IPS DF 4.7 (cell line): Measurements from ENCODE around the gene MCM3.

ENCODE experiments used
- DNase-seq: peaks from one replicate; pipeline ENCODE4 v3.0.0-alpha.2; 2013; ENCODE audit warnings: low spot score; ENCODE audit errors: extremely low read depth

MCM3 gene

GRCh38 chr6:52303178-52303577 lies 18.6 kb upstream of the MCM3 start:
- no peak for DNase-seq

GRCh38 chr6:52301326-52301725 lies 16.8 kb upstream of the MCM3 start:
- DNase-seq = no peak

GRCh38 chr6:52300489-52300931 lies 16.0 kb upstream of the MCM3 start:
- no peak for DNase-seq

DNA sequence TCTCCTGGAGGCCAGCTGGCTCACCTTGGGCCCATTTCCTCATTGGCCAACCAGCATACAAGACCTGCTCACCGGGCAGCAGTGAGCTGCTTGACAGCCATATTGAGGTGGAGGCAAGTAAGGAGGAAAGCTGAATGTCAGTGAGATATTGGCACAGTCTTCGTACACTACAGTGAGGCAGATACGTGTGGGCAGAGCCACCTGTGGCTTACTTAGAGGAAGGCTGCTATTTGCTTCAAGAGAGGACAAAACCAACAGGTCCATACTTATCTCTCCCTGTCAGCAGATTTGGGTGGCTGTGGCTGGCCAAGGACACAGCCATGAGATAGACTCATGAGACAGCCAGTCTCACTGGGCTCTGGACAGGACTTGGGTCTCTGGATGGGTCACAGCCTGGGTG lies 15.1 kb upstream of the MCM3 start:
- no peak for DNase-seq

GRCh38 chr6:52297433-52297832 lies 12.9 kb upstream of the MCM3 start:
- DNase-seq = no peak

- no peak for DNase-seq
These were observed 8.5 kb upstream of the MCM3 start for GRCh38 chr6:52293067-52293466.

GRCh38 chr6:52288841-52289240 lies 4.3 kb upstream of the MCM3 start:
- no peak for DNase-seq

DNA sequence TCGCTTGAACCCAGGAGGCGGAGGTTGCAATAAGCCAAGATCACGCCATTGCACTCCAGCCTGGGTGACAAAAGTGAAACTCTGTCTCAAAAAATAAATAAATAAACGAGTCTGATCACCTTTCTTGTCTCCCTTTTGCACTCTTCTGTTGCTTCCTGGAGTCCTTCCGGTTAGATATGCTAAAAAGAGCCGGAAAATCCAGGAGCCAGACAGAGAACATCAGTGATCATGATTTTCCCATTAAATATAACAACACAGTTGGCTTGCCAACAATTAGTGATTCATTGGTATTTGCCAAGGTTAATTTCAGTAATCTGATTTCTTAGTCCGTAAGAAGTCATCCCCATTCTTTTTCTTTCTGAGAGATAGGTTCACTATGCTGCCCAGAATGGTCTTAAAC lies 3.7 kb upstream of the MCM3 start:
- no peak for DNase-seq

- DNase-seq = no peak
These were observed 2.4 kb upstream of the MCM3 start for GRCh38 chr6:52286798-52287432.

GRCh38 chr6:52285177-52286068 lies 881 bp upstream of the MCM3 start:
- DNase-seq = no peak

- no peak for DNase-seq
These were observed 447 bp downstream of the MCM3 start for GRCh38 chr6:52284131-52284459.

DNA sequence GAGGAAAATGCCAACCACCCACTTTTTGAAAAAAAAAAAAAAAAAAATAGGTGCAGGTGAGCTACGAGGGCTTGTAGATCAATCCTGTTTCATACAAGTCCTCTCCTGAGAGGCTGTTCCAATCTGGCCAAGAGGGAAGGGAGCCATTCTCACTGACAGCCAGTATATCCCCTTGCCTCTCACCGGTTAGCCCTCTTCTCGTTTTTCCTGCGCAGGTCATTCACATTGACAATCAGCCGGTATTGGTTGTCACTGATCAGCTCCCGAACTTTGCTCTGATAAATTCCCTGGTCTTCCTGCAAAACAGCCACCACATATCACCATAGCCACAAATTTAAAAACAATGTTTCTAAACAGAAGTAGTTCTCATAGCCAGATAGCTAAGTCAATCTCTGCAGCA lies 1.4 kb downstream of the MCM3 start:
- no peak for DNase-seq

- no peak for DNase-seq
These were observed 8.4 kb downstream of the MCM3 start for GRCh38 chr6:52276130-52276529.

DNA sequence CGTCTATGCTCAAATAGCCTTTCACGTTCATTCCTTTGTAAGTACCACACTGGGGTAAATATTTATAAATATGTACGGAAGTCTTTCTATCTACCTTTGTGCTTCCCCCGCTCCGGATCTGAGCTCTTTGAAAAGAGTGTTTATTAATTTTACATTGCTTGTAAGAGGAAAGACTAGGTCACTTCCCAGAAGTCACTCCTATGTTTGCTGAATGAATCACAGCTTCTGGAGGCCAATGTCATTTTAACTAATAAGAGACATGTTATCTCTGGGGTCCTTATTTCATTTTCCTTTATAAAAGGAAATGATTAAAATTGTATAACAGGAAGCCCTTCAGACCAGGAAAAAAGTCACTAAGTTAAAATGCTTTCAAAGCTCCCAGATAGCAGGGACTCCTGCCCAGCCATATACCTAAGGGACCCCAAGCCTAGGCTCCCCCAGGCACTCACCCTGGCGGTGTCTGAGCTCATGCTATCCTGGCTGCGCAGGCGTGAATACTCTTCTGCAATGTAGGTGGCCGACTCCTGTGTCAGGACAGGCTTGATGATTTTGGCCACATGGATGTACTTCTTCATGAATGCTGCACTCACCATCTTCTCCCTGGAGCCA lies 12.6 kb downstream of the MCM3 start:
- no peak for DNase-seq

DNA sequence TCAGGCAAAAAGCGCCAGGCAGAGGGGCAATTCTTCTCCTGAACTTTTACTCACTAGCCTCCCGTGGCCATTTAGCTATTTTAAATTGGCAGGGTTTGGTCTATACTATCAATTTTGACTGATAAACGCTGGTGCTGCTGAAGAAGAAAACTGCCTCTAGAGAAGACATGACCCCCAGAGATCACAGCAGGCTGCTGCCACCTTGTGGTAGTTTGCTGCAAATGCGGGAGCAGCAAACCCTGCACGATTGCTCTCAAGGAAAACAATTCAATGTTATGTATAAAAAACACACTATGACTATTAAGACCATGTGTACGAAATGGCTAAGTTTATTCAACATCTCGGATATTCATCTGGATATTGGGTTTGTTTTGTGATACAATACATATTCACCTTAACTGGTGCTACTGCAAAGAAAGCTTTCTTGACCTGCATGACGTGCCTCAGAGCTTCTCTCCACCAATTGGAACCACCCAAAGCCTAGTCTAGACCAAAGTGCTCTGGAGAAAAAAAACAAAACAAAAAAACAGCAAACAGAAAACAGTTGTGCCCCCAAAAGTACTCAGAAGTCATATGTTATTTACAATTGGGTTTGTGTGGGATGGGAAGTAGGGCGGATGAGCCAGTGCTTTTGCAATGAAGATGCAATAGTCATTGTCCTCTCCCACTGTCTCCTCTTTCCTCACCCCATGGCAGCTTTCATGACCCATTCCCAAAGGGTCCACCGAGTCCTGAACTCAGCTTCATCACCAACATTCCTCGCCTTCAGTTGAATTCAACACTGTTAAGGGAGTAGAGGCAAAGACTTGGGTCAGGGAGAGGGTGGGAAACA lies 20.6 kb downstream of the MCM3 start:
- no peak for DNase-seq

DNA sequence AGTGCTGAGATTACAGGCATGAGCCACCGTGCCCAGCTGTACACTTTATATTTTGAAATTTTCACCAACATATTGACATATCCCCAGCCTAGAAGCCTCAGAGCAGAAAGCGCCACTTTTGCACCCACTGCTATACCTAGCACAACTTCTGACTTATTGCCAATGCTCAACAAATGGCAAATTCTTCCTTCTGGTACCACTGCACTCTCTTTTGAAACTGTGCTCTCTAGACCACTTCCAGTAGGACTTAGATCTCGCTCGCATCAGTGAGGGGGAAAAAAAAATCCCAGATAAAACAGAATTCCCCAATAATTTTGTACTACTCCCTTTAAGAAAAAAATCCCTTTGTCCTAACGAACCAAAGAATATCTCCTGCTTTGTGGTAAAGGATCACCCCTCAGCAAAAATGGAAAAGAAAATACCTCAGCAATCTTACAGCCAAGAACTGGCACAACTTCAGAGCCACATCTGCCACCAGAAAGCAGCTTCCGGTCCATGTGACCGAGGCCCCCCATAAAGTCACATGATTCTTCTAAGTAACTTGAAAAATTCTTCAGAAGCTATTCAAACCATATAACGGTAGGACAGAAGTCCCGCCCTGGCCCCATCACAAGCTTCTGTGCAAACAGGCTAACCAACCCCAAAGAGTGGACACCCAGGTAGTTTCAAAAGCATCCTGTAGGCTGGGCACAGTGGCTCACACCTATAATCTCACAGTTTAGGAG lies 21.8 kb downstream of the MCM3 start:
- DNase-seq = no peak

DNA sequence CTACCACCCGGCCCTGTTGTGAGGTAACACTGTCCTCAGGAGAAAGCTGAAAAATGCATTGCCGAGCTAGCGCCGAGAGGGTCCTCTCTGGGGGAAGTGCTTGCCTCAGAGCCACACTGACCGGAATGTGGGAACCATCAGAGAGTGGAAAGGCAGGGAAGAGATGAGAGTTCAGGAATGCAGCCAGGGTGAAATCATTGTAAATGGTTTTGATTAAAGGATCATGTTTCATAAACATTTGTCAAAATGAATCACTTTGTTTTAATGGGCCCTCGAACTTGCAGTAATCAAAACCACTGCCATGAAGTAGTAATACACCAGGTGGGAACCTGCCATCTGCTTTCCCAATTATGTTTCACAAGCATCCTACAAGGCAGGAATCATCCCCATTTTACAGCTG lies 23.3 kb downstream of the MCM3 start:
- no peak for DNase-seq

GRCh38 chr6:52260634-52261033 lies 23.9 kb downstream of the MCM3 start:
- DNase-seq = no peak

- no peak for DNase-seq
These were observed 29.1 kb downstream of the MCM3 start for GRCh38 chr6:52255434-52255833.

GRCh38 chr6:52254731-52255378 lies 29.7 kb downstream of the MCM3 start:
- no peak for DNase-seq

DNA sequence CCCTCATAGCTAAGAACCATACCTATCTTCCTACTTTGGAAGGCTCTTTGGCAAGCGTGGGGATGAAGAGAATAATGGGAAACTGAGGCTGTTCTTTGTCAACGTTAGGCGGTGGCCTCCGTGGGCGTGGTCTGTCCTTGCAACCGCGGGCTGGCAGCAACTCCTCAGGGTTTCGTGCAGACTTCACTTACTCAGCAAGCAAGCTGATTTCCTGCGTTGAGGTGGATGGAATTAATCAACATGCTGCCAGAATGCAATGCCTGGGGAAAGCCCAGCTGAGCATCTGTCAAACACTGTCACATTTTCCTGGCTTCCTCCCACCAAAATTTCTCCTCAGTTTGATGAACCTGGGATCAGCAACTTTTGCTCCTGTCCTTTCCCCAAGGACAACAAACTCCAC lies 31.0 kb downstream of the MCM3 start:
- DNase-seq = no peak
